ENCODE data around the gene DEPP1.
A peak's percentile ranks its signal among the peaks of the same experiment; 100 is the strongest.

Gene DEPP1

DNA sequence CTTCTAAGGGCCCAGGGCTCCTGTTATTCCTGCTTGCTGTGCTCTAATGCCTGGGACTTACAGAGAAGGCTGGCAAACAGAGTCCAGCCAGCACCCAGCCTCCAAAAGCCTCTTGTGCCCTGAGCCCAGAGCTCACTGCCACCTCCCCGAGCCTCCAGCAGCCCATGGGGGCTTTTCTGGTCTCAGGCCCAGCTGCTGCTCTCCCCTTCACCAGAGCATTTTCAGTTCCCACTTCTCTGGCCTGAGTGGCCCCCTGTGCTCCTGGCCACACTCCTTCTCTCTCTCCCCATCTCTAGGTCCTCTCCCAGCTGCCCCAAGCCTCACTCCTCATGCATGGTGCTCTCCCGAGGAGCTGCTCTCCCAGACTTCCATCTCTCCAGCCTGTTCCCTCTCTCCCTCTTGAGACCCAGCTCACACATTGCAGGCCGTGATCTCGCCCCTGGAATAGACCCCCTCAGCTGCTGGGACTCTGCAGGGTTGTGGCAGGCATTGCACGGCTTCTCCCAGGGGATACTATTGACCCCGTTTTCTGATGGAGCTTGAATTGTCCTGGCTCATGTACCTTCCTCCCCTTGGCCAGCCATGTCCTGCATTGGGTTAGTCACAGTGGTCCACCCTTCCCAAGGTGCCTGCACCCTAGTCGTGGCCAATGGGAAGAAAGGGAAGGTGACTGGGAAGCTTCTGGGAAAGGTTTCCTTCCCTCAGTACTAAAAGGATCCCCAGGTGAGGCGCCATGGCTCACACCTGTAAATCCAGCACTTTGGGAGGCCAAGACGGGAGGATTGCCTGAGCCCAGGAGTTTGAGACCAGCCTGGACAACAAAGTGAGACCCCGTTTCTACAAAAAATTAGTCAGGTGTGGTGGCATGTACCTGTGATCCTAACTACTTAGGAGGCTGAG lies 28.0 kb downstream of the DEPP1 start:
- DNase-seq = no peak

DNA sequence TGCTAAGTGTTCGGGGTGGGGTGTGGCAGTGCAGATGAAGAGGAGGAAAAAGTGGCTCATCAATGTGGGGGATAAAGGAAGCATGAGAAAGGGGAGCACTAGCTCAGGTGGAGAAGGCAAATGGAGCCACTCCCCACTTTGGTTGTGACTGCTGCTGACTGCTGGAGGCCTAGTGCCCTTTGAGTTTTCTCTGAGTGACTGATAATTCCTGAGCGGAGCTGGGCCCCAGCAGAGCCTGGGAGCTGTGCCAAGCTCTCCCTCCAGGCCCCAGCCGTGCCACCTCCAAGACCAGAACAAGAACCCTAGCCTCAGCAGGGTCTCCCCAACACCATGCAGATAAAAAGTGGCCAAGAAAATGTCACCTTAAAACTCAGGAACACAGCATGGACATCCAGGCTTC lies 28.7 kb downstream of the DEPP1 start:
- no peak for DNase-seq

DNA sequence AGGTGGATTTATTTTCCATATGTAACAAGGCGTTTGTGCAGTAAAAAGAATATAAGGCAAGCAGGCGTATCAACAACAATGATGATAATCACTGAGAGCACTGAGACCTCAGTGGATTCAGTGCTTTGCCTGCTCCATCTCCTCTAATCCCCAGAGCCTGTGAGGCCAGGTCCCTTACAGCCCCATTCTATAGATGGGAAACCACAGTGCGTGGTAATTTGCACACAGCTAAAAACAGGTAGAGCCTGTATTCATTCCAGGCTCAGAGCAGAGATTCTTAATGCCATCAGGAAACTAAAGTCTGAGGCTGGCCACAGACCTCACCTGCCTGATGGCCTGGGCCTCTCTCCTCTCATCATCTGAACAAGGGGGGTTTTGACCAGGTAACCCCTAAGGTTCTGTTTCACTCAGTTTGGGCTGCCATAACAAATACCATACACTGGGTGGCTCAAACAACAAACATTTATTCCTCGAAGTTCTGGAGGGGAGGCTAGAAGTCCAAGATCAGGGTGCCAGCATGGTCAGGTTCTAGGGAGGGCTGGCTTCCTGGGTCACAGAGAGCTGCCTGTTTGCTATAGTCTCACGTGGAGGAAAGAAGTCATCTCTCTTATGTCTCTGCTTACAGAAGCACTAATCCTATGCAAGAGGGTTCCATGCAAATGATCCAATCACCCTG lies 29.3 kb downstream of the DEPP1 start:
- no peak for DNase-seq

DNA sequence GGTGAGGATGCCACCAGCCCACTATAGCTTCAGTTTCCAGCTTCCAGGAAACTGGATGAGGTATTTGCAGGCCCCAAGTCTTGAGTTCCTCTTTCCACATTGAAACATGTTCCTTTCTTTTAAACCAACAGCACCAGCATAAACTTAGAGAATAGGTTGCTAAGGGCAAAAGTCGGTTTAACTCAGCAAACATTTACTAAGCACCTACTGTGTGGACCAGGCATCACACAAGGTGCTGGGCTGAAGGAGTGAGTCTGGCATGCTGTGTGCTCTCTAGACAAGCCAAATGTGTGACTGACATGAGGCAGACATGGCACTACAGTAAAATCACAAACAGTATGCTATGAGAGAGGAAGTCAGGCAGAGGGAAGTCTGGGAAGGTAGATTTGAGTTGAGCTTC lies 30.0 kb downstream of the DEPP1 start:
- DNase-seq = no peak

- peak; percentile 51 for DNase-seq
Observed at GRCh38 chr10:44947371-44948152, 31.0 kb downstream of the DEPP1 start.

DNA sequence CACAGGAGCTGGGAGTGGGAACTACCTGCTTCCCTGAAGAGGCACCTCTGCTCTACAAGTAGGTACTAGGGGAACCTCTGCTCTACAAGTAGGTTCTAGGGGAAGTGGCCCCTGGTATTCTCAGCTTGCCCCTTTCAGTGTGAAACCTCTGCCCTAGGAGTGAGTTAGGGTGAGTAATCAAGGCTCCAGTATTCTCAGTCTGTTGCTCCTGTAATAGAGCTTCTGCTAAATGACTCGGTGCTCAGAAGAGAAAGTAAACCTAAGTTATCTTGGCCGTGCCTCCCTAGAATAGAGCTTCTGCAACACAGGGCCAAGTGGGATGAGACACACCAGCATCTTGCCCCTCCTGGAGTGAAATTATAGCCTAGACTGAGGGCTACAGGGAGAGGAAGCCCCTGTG lies 32.4 kb downstream of the DEPP1 start:
- no peak for DNase-seq

DNA sequence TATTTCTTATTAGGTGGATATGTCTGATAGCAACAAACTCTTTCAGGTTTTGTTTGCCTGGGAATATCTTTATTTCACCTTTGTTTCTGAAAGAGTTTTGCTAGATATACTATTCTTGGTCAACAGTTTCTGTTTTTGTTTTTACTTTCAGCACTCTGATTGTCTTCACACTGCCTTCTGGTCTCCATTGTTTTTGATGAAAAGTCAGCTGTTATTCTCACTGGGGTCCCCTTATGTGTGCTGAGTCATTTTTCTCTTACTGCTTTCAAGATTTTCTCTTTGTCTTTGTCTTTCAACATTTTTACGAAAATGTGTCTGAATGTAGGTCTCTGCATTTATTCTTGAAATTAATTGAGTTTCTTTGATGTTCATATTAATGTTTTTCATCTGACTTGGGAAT lies 34.3 kb downstream of the DEPP1 start:
- no peak for DNase-seq

GRCh38 chr10:44939691-44940401 lies 38.8 kb downstream of the DEPP1 start:
- no peak for DNase-seq

DNA sequence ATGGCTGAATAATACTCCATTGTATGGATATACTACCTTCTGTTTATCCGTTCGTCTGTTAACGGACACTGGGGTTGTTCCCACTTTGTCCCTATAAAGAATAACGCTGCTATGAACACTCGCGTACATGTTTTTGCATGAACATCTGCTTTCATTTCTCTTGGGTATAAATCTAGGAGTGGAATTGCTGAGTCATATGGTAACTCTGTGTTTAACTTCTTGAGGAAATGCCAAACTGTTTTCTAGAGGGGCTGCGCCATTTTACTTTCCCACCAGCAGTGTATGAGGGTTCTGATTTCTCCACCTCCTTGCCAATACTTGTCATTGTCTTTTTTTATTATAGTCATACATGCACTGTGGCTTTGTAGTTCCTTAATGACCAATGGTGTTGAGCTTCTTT lies 39.7 kb downstream of the DEPP1 start:
- no peak for DNase-seq

- no peak for DNase-seq
Observed at GRCh38 chr10:44937196-44938005, 41.2 kb downstream of the DEPP1 start.

GRCh38 chr10:44936314-44936975 lies 42.2 kb downstream of the DEPP1 start:
- no peak for DNase-seq

GRCh38 chr10:44935966-44936295 lies 42.7 kb downstream of the DEPP1 start:
- DNase-seq = no peak

- peak; percentile 84 for DNase-seq
Observed at GRCh38 chr10:44935201-44935965, 43.2 kb downstream of the DEPP1 start.

- no peak for DNase-seq
Observed at GRCh38 chr10:44934416-44935200, 44.0 kb downstream of the DEPP1 start.

DNA sequence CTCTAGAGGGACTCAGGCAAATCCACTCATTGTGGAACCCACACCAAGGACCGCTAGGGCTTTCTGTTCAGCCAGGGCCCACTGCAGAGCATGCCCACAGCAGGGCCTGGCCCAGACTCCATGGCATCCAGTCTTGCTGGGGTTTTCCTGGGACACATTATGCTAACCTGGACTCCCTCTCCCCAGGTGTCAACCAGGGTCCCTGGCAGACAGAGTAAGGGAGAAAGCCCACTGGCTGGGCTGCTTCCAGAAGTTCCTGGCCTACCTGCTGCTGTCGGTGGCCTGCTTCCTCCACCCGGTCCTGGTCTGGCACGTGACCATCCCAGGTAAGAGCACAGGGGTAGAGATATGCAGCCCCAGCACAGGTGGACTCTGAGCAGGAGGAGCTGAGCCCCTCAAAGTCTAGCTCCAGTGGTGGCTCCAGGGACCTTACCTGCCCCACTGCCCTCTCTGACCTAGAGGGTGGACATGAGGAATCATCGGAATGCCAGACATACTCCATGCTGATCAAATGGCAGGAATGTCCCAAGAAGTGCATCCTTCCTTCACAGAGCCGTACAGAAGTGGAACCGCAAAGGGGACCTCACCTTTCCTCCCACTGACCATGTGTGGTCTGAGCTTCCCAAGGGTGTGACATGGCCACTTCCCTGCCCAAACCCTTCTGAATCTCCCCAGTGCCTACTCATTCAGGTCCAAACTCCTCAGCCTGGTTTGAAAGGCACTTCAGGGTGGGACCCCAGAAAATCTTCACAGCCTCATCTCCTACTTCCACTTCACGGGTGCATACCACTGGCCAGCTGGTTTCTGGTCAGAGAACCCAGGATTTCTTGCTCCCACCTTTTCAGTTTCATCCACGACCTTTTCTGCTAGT lies 44.9 kb downstream of the DEPP1 start:
- no peak for DNase-seq

DNA sequence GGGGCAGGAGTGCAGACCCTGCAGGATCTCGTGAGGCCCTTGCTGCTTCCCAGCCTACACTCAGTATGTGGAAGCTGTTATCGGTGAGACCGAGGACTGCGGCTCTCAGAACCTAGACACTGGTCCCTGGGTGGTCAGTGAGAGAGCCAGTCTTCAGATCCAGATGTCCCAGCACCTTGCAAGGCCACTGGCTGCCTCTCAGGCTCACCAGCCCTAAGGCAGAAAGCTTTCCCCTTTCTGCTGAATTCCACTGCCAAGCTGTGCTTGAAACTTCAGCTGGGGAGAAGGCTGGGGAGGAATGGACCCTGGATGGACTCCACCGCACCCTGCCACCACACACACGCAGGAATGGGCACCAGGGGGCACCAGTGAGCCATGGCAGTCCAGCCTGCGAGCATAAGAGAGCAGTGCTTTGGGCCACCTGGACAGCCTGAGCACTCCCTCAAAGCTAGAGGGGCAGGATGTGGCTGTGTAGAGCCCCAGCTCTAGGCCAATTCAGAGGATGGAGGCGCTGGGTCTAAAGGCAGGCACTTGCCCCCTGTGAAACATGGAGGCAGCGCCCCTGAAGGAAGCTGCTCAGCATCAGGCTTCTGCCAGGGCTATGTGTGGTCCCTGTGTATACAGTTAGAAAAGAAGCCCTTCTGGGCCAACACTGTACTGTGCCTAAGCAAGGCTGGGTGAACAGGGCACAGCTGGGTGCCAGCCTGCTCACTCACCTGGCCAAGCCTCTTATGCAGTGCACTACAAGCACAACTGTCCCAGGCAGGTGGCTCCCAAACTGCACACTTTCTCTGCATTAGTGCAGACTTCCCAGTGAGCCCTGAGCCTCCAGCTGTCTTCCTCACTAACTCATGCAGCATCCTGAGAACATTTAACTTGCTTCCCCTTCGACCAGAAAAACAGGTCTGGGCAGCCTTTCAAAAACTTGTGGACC lies 45.8 kb downstream of the DEPP1 start:
- DNase-seq = peak; percentile 88

GRCh38 chr10:44931621-44932516 lies 46.7 kb downstream of the DEPP1 start:
- no peak for DNase-seq

Data from right hindlimb (tissue), 1 donor.